GM18873 (cell line): ENCODE results near the gene CHN1.

Source experiments
- ATAC-seq: cut with Tn5 transposase; IDR thresholded peaks from one replicate; pipeline ENCODE4 v1.9.1; 2021; ENCODE audit warnings: mild to moderate bottlenecking, moderate library complexity, moderate number of reproducible peaks; ENCODE audit not compliant: unreplicated experiment, low FRiP score

Gene CHN1

DNA sequence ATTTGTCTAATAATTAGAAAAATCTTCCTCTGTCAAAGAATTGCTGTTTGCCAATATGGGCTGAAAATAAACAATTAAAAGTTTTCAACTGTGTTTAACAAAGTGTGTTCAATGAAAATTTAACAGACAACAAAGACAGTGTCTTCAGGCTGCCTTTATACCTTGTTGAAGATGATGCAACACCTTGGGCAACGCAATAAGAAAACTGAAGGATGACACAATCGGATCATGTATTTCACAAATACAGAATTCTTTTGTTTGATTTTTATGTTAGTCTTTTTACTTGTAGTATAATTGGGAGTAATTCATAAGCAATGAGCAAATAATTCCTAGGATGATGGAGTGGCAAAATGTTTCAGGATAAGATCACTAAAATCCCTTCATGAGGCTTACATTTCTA lies 27.8 kb downstream of the CHN1 start:
- ATAC-seq = no peak

DNA sequence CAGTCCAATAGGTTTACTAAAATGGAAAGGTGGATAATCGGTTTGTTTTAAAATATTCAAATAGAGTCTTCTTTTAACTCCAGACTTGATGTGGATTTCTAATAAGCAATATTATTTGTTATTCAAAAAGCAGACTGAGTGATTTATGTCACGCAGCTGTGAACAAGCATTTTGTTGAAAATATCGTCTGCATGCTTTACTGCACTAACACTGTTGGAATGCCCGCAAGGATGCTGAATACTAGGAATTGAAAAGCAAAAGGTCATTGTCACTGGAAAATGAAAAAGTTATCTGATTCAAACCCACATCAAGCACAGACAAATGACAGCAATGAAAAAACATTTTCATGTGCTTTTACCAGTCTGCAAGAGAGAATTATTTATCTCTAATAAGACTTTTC lies 31.1 kb downstream of the CHN1 start:
- no peak for ATAC-seq

DNA sequence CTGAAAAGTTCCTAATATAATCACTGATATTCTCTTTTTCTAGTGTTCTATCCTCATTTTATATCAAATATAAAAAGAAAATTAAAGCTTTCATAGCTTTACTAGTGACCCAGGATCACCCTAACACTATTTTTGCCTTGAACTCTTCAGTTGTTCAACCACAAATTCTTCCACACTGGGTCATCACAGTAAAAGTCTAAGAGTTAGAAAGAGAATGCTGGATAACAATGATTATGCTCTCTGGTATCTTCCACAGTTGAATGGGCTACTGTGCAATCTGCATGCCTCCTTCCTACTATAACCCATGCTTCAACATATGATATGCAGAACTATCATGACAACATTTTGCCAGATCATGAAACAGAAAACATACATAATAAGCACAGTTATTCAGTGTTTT lies 32.3 kb downstream of the CHN1 start:
- ATAC-seq = no peak

DNA sequence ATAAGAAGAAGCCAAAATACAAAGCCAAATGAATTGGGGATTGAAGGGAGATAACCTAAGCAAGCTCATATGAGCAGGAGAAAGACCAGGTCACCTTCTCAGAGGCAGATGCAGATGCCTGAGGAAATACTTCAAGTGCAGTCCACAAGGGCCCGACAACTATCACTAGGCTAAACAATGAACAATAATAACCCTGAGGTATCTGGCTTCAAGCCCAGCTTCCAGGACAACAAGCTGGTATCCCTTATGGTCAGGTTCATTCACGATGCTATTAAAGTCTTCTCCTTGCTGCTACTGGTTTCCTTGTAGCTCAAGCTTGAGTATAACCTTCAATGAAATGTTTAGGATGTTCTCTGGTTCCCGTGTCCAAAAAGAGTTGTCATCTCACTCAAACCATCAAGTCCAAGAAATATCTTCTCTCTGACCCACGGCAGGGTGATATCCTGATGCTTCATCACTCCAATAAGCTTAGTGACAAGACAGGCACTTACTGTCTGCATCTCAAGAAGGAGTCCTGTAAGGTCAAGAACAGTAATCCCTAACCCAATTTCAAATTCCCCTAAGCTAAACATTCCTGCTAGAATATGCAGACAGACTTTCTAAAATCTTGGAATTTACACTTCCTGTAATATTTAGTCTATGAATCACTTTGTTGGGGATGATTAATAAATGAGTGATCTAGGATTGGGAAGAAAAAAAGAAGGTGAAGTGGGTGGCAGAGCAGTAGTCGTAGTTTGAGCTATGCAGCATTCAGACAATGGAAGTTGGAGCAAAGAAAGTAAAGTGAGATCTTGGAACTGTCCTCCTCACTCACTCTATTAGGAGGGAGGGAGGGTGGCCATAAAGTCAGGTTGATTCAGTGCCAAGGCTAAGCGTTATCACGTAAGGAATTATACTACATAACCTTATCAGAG lies 33.1 kb downstream of the CHN1 start:
- no peak for ATAC-seq

DNA sequence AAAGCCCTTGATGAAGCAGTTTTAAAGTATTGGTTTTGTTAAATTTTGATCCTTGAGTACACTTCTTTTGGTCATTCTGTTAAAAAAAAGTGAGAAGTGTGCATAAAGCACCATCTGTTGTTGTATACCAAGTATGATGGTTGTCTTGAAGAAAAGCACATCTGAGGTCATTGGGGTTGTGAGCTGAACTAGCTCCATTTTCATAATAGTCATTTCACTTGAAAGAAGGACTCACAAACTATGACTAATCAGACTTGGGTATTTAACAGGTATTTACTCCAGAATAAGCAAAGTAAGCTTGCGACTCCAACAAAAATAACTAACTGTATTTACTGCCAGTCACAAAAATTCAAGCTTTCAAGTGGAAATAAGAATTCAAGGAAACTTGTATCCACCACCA lies 35.1 kb downstream of the CHN1 start:
- no peak for ATAC-seq

DNA sequence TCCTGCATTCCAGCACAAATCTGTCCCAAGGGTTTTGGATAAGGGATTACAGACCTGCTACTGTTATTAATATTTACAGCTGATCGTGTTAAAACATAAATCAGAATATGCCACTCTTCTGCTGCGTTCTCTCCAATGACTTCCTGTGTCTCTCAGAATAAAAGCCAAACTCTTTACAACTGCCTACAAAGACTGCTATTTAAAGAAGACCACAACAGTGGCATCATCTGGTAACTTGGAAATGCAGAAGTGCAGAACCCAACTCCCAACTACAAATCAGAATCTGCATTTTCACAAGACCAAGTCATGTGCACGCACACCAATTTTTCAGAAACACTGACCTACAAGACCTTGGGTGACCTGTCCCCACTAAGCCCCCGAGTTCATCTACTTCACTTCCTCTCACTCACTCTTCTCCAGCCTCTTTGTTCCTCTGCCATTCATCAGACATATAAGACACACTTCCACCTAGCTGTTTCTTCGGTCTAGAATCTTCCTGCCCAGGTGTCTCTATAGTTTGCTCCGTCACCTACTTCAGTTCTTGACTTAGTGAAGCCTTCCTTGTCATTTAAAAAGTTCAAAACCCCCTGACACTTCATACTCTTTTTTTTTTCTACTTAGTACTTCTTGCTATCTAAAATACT lies 36.0 kb downstream of the CHN1 start:
- ATAC-seq = no peak

DNA sequence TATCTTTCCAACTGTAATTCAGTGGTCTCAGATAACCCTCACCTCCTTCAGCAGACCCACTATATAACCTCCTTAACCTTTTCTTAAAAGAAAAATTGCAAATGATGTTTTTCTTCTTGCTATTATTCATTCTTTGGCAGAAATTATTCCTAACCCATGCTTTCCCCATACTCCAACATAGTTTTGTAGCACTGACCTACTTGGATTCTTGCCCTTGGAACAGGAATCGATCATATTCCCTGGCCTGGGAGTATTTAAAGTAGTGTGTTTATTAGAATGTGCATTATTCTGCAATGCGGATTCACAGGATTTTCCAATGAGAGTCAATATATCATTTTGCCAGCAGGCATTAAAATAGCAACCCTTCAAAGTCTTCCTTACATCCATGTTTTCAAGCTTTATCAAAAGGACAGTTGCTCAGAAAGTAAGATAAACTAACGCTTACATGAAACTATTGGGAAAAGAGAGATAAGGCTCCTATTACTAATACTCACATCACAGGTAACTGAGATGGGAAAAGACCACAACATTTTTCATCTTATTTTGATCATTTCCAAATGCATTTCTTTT lies 37.4 kb downstream of the CHN1 start:
- ATAC-seq = no peak

DNA sequence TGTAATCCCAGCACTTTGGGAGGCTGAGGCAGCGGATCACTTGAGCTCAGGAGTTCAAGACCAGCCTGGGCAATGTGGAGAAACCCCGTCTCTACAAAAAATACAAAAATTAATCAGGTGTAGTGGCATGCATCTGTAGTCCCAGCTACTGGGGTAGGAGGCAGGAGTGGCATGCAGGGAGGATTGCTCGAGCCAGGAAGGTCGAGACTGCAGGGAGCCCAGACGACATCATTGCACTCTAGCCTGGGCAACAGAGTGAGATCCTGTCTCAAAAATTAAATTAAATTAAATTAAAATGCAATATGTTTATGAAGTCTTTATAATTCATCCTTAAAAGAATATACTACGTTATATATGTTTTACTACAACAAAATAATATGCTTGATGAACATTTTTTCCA lies 38.1 kb downstream of the CHN1 start:
- no peak for ATAC-seq

DNA sequence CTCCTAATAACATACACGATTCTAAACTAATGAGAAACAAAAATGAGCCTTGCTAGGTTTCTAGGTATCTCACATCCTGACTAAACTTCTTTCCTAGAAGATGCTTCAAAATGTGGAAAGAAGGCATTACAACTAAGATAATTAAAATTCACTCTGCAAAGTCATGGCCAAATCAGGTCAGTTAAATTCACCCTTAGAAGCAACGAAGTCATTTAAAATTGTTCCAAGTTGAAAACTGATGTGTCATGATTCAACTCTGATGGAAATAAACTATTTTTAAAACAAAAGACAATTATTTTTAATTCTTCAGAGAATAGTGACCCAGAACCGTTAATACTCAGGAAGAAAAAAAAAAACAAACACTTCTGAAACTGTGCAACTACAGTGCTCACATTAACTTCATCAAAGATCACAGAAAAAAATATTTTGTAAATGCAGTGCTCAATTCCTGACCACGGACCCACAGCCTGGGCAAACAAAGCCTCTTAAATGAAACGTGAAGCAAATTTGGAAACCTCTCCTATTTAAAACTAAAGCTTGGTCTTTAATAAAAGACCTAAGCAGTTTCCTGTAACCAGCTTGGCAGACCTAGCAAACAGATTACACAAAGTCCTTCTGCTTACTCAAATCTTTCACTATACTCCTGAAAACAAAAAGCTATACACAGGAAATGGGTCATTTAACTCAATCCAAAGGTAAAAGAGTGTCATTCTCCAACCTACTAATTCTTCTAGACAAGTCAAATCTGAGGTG lies 39.0 kb downstream of the CHN1 start:
- no peak for ATAC-seq

DNA sequence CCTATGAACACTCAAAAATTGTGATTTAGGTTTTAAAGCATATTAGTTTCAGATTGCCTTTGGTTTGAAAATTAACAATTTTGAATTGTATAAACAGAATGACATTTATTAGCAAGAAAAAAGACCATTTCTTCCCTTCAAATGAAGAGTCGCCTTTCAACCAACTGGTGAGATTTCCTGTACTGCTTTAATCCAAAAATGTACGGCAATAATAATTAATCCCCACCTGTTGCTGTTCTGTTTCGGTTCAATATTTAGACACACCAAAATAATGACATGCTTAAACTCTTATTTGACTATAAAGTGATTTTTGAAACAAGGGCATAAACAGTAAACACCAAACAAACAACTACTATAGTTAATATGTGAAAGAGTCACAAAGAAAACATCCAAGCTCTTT lies 39.6 kb downstream of the CHN1 start:
- no peak for ATAC-seq

DNA sequence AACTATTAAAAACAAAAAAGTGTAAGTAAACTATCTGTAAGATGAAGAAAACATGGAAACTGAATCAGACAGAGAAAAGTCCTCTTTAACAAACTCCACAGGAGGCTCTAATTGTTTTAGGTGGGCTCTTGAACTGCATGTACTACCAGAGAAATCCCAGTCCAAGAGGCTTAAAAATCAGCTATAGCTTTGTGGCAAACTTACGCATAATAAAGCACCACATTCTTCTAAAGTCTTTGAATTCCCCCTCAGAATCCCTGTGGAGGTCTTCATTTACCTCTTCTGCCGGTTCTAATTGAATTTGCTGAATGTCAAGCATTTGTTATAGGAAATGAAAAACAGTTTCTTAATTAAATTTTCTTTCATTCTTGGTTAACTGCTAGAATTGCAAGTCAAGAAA lies 40.8 kb downstream of the CHN1 start:
- ATAC-seq = no peak

DNA sequence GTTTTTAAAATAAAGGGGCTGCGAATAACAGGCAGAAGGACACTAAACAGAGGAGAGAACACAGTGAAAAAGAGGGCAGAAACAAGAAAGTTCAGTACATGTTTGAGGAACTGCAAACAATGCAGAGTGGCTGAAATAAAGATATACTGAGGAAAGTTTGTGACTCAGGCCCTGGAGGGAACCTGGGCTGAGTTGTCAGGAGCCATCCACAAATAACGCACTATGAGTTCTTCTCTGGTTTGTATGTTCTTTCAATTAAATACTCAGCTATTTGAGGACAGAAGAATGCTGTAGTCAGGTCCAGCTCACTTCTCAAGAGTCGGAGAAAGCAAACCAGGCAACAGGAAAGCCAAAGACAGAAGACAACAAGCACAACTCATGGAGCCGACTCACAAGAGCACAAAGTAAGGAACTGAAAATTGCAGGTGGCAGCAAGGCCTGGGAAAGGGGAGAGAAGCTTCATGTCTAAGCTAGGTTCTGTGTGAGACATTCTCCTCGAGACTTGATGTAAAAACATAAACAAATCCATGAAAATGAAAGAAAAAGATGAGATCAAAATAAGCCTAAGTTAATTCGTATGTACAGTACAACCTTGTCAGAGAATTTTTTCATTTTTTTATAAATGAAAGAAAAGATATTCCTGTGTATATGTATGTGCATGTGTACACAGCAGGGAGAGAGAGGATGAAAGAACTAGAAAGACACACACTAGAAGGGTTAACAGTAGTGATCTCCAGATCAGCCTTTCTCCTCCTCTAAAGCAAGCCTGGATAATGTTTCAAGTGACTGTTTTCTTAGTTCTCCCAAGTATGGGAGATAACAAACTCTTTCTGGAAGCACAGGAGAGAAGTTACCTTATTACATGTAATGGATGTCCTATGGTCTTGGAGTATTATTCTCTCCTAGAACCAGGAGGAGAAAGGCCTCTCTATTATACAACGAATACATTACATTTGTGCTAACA lies 41.5 kb downstream of the CHN1 start:
- ATAC-seq = no peak

DNA sequence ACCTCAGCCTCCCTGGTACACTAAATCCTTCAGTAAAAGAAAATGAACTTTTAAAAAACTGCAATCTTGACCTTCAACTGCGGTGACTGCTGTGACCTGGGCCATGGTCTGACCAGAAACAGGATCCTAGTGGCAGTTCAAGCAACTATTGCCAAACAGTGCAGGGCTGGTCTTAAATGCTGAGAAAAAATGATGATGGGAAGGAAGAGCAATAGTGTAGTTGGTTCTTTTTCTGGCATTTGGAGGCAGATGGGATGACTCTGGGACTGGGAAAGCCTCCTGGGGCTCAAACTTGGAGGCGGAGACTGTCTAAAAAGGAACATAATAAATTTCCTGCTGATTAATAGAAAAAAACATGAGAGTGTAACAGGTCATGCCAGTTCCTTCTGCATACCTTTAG lies 45.4 kb downstream of the CHN1 start:
- no peak for ATAC-seq

DNA sequence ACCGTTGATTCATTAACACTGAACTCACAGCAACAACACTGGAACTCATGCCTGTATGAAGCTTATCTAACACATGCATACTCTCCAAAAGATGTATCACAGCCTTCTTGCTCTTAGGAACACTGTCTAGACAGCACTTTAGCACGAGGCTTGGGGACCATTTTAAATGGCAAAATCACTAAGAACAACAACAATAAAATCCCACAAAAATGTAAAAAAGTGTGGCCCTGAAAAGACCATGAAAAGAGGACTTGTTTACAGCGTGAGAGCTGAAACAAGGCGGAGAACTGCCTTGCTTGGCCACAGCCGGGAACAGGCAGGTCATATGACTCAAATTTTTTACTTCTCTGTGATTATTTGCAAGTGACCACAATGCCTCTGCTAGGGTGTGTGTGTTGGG lies 48.1 kb downstream of the CHN1 start:
- no peak for ATAC-seq

DNA sequence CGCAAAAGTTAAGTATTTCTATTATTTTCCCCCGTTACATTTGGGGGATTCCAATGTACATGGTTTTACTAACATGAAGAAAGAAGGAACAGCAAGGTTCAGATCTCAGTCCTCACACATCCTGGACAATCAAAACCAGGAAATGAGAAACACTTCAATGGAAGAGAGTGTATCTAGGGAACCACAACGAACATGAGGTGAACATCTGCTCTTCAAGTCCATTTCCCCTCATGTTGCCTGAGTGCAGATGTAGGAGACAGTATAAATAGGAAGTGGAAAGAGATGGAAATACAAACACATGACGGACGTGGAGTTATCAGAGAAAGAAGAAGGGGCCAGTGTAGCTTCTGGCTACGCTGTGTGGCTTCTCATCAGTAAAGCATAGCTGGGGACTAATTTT lies 52.6 kb downstream of the CHN1 start:
- ATAC-seq = no peak

DNA sequence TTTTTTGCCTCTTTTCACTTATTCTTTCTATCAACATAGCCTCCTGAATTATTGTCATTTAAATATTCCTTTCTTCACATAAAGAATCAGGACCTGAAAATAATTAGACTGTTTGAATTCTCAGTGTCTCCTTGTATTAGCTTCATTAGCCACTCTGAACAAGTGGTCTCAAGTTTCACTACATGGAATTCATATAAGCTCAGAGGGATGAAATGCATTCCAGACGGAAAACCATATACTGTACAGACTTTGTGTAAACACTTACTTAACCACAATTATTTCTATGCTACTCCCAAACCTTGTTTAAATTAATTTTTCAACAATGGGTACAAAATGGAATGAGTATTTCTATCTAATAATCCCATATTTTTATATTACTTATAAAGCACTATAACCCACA lies 53.4 kb downstream of the CHN1 start:
- no peak for ATAC-seq

DNA sequence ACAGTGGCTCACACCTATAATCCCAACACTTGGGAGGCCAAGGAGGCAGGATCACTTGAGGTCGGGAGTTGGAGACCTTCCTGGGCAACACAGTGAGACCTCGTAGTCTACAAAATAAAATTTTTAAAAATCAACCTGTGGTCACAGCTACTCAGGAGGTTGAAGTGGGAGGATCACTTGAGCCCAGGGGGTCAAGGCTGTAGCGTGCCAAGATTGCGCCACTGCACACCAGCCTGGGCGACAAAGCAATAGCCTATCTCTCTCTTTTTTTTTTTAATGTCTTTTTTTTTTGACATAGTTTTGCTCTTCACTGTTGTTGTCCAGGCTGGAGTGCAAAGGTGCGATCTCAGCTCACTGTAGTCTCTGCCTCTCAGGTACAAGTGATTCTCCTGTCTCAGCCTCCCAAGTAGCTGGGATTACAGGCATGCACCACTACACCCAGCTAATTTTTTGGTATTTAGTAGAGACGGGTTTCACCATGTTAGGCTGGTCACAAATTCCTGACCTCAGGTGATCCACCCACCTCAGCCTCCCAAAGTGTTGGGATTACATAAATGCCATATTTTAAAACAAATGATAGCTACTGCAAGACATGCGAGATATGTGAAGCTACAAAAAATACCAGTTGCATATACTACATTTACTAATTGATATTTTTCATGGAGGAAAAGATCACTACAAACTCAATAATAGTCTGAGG lies 55.0 kb downstream of the CHN1 start:
- no peak for ATAC-seq

DNA sequence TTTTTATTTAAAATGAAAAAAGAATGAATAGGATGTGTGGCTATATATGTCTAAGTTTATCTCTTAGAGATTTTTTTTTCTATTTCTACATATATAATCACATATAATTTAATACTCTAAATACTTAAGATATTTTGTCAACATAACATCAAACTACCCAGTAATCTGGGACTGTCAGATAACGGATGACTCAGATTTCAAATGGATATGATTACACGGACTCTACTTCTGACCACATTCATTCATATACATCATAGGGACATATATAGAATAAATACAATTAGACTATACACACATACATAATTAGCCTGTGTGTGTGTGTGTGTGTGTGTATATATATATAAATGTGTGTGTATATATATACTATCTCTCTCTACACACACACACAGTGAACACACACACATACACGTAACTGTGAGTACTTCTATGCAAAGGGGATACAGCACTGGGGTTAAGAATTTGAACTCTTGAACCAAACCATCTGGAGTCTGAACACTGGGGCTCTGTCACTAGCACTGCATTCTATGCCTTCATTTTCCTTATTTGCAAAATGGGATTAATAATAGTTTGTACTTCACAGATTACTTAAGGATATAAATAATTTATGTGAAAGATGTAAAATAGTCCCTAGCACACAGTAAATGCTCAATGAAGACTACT lies 59.5 kb downstream of the CHN1 start:
- ATAC-seq = no peak

DNA sequence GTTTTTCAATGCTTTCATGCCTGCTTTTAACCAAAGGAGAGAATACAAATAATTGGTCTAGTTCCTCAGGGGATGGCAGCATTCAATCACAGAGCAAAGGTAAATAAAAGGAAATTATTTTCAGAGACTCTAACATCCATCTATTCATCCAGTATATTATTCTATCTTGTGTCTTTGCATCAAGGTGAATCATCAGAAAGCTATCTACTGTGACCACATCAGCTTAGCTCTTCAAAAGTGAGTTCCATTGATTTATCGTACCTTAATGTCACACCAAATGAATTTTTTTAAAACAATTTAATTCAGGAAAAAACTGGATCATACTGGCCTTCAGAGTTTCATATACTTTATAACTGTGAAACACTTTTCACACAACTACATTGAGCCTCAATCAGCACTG lies 66.1 kb downstream of the CHN1 start:
- no peak for ATAC-seq
